C4-2B (cell line): ENCODE results near the gene ADAM19.

Source experiments
- H3K27ac ChIP-seq: fragments of 450-650 bp; 2 replicates; pipeline ENCODE4 v1.5.1; 2017
- ZFX ChIP-seq: fragments of 450-650 bp; IDR thresholded peaks from 2 replicates; pipeline ENCODE4 v1.6.1; 2017
- TF ChIP-seq, protein P1 (sequence below): fragments of 450-650 bp; conservative IDR thresholded peaks from 2 replicates; pipeline ENCODE4 v1.5.1; 2017; ENCODE audit warnings: mild to moderate bottlenecking

Gene ADAM19

DNA sequence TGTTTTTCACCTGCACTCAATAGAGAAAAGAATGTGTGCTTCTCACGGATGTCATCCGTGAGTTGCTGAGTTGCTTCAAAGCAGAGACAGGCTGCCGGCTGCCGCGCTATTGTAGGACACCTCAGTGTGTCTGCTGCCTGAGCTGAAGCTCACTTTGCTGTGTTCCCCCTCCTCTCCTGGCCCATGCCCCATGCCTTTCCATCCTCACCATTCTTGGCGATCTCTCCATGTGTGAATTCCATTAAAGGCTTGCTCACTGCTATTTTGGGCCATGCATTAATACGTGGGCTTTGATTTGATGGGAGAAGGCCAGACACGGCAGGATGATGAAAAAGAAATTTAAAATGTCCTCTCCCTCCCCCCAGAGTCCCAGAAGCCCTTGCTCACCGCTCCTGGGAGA lies 14.5 kb downstream of the ADAM19 start:
- no peak overlapping the region for H3K27ac ChIP-seq
- no peak for TF ChIP-seq ZFX
- TF ChIP-seq, protein P1, sequence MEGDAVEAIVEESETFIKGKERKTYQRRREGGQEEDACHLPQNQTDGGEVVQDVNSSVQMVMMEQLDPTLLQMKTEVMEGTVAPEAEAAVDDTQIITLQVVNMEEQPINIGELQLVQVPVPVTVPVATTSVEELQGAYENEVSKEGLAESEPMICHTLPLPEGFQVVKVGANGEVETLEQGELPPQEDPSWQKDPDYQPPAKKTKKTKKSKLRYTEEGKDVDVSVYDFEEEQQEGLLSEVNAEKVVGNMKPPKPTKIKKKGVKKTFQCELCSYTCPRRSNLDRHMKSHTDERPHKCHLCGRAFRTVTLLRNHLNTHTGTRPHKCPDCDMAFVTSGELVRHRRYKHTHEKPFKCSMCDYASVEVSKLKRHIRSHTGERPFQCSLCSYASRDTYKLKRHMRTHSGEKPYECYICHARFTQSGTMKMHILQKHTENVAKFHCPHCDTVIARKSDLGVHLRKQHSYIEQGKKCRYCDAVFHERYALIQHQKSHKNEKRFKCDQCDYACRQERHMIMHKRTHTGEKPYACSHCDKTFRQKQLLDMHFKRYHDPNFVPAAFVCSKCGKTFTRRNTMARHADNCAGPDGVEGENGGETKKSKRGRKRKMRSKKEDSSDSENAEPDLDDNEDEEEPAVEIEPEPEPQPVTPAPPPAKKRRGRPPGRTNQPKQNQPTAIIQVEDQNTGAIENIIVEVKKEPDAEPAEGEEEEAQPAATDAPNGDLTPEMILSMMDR = no peak

DNA sequence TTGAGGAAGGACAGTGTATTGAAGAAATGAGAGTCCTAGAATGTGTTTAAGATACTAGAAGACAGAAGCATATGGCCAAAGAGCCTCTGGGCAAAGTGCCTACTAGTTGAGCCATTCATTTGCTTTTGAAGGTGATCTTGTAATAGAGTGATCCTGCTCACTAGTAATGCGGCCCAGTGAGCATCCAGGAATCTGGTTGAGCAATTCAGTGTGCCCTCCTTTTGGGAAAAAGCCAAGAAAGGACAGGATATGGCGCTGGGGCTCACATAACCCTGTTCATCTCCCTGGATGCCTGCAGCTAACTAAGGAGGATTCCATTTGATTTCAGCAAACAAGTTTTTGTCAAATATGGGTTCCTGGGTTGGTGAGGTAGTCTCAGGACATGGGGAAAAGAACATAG lies 16.3 kb downstream of the ADAM19 start:
- no peak overlapping the region for H3K27ac ChIP-seq
- TF ChIP-seq, protein P1 = no peak
- TF ChIP-seq ZFX = no peak

DNA sequence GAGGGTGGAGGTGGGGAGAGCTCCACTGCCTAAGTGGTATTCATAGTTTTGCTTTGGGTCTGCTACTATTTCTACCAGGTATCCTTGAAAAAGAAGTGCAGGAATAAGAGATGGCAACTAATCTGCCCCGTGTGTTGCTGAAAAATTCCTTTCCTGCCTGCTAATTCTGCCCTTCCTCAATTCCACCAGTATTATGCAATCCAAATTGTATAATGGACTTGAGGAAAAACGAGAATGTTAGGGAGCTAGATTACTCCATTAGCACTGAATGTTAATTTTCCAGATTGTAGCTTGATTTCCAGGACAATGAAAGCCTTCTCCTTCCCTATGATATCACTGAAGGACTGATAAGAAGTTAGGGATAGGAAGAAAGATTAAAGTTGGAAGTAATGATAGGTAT lies 16.9 kb downstream of the ADAM19 start:
- no peak for TF ChIP-seq ZFX
- TF ChIP-seq, protein P1 = no peak
- no peak overlapping the region for H3K27ac ChIP-seq

DNA sequence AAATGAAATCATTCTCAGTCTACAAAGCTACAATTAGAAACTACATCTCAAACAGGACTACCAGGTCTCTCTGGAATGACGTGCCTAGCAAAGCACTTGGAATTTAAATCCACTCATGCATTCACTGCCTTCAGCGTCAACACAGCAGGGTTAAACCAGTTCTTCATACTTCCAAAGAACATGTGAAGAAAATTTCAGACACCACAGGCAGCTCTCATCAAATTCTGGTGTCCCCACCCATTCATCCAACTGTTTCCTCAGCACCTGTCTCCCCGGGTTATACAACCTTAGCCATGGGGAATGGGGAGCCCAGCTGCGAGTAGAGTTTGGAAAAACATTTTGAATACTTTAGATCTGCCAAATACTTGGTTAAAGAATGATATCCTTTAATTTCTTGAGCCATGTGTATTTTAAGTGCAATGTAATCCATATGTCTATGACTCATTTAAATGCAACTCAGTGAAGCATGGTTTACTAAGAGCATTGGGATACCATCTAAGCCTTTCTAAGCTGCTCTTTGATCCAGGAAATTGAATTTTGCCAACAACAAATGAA lies 17.5 kb downstream of the ADAM19 start:
- TF ChIP-seq, protein P1 = no peak
- TF ChIP-seq ZFX = no peak
- H3K27ac ChIP-seq = no peak overlapping the region

DNA sequence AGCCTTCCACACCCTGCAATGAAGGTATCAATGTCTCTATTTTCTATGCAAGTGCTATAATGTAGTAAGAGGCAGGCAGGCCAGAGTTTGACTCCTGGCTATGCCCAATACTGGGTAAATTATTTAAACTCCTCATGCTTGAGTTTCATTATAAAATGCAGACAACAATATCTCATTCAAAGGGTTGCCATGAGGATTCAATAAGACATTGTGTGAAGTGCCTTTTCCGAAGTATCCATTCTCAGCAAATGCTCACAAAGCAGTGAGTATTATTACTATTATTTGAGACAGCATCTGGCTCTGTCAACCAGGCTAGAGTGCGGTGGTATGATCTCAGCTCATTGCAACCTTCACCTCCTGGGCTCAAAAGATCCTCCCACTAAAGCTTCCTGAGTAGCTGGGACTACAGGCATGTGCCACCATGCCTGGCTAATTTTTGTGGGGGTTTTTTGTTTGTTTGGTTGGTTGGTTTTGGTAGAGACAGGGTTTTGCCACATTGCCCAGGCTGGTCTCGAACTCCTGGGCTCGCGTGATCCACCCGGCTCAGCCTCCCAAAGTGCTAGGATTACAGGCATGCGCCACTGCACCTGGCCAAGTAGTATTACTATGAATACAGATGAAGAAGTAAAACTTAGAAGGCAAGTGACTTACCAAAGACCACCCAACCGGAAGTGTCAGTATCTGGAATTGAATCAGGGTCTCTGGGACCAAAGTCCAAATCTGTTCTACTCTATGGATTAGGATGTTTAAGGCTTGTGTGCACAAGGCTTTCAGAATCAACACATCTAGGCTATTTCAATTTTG lies 18.8 kb downstream of the ADAM19 start:
- no peak for TF ChIP-seq ZFX
- TF ChIP-seq, protein P1 = no peak
- no peak overlapping the region for H3K27ac ChIP-seq

DNA sequence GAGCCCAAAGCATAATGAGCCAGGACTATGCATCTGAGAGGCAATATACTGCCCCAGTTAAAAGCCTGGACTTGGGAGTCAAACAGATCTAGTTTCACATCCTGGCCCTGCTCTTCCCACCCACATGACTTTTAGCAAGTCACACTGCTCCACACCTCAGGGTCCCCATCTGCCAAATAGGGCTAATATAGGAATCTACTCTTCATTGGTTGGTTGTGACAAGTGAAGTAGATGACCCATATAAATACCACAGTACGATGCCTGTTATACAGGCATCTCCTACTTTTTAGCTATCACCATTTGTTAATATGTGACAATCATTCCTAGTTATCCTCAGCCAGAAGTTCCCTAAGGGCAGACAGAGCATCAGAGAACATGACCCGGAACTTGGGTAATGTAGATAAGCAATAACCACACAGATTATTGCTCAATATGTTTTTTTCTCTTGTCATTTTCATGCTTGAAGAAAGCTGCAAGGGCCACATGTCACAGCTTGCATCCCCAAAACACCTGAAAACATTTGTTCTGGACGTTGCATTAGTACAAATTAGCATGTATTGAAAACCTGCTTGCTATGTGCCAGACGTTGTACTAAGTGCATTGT lies 20.4 kb downstream of the ADAM19 start:
- TF ChIP-seq, protein P1 = no peak
- no peak for TF ChIP-seq ZFX
- H3K27ac ChIP-seq = no peak overlapping the region
